NCI-H146 (cell line): ENCODE measurements around the gene THAP3.
A peak's percentile ranks its signal among the peaks of the same experiment; 100 is the strongest.
"Not testable (repeated sequence)": the region's sequence is repeated elsewhere in the genome, so short reads cannot be mapped to it uniquely, and the experiment has no call there.

Experiments used
- DNase-seq: peaks from one replicate; lab custom pipeline; 2025; lab: John Stamatoyannopoulos, UW

THAP3 gene

DNA sequence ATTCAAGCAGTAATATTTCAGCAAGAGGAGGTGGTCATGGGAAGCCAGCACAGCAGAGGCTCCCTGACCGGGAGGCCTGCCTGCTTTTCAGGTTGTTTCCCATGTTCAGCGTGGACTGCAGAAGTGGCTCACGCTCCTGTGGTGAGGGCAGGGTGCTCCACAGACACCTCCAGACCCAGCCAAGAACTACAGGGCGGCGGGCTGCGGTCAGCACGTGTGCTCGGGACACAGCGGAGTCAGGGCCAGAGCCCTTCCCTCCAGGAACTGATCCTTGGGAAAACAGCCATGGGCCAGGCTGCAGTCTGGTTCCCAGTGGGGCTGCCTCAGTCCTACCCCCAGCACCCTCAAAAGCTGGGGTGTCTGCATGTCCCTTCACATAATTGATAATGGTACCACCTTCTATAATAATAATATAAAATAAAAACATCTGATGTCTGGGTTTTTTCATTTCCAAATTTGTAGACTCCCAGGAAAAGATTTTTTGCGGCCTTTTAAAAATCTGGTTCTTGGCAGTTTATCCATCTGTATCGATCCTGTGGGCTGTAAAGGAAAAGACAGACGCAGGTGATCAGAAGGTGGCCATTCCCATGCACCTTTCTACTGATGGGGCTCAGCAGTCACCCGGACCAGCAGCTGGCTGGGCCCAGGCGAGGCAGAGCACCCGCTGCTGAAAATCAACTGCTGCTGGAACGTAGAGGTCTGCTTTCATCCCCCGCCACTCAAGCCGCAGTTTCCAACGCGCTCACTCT is 10.7 kb downstream of the THAP3 start:
- DNase-seq: no peak

DNA sequence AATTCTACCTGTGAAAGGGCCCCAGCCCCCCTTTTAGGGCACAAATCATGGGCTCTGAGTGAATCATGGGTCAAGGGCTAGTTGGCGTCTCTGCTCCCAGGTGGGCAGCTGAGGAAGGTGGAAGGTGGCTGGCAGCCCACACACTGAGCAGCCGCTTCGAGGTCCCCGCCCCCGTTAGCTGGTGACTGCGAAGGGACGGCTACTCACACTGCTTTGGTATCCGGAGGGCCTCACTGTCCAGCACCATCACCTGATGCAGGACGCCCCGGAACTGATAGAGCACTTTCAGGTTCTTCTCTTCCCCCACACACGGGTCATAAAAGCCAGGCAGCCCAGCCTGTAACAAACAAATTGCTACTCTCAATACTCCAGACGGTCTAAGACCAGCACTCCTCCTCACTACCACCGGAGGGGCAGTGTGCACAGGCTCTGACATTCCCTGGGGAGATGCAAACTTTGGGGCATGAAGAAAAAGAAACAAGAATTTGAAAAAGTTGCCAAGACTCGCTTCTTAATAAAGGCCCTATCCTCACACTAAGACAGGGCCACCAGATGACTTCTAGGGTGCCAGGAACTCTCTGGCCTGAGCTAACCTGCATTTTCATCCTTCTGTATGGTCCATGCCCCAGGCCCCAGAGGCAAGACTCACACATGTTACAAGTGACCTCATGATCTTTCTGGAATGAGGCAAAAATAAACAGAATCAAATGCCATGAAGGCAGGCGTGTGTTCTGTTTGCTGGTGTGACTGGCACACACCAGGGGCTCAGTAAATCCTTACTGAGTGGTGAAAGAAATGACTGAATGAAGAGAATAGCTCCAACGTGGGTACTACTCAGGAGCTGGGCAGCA is 11.5 kb downstream of the THAP3 start:
- DNase-seq: no peak

- DNase-seq: not testable (repeated sequence)
Observed at GRCh38 chr1:6636778-6637177, 12.1 kb downstream of the THAP3 start.

- no peak for DNase-seq
Observed at GRCh38 chr1:6637770-6638169, 13.1 kb downstream of the THAP3 start.

DNA sequence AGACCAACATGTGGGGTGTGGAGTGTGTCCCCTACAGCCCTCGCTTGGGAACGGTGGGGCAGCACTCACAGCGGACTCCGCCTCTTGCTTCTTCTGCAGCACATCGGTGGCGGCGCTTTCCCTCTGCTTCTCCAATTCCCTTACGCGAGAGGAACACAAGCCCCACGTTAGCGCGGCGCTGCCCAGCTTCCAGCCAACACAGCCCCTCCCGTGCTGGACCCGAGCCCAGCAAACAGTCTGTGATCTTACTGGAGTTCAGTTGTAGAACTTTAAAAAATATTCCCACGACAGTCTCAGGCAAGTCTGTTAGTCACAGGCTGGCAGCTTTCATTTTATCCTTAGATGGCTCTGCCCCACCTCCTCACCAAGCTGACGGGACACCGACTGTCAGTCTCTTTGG is 13.6 kb downstream of the THAP3 start:
- DNase-seq: no peak

- DNase-seq: not testable (repeated sequence)
Observed at GRCh38 chr1:6640867-6641266, 16.2 kb downstream of the THAP3 start.

DNA sequence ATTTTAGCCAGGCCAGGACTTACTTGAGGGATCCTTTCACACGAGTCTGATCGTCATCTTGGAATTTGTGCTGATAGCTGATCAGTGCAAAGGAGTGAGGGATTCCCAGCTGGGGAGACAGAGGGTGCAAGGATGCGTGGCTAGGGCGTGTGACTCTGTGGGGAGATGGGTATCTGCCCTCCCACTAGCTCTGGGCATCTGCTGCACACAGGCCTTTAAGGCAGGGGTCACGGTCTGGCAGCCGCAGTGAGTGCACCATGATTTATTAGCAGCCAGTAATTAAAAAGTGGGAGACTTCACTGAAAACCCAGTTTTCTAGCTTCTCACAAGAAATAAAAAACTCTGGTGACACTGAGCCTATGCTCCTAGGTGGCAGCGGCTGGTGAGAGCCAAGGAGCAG is 20.4 kb downstream of the THAP3 start:
- DNase-seq: no peak

- DNase-seq: peak; percentile 5
Observed at GRCh38 chr1:6646499-6647148, 22.0 kb downstream of the THAP3 start.

GRCh38 chr1:6648556-6648955 is 23.9 kb downstream of the THAP3 start:
- peak; percentile 4 for DNase-seq

DNA sequence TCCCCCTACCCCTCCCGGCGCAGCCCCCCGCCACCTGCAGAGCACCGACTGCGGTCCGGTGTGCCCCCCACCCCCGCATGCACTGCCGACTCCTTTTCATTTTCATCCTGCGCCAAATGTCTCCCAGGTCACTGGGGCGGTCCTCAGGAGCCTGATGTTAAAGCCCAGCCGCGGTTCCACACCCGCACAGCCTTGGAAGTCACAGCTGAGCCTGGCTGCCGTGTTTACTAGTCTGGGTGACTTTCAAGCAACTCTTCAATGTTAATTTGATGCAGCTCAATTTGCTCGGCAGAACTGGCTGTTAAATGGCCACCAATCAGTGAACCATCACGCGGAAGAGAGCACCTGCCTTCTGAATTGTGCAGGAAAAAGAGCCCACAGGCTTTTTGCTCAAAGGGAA is 27.2 kb downstream of the THAP3 start:
- DNase-seq: no peak

DNA sequence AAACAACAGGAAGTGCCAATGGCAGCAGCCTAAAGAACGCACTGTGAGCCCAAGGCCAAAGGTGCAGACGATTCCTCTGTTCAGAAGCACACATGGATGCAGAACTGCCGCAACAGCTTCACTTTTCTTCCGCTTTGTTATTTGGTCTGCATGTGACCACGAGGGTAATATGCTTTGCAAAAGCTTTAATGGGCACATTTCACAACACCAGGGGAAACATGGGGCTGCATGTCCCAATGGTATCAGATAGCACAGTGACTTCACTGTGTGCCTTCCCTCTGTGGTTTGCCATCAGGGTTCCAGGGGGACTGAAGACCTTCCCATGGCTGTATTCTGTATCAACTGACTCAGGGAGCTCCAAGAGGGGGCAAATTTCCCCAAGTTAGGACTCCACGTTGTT is 28.3 kb downstream of the THAP3 start:
- no peak for DNase-seq

DNA sequence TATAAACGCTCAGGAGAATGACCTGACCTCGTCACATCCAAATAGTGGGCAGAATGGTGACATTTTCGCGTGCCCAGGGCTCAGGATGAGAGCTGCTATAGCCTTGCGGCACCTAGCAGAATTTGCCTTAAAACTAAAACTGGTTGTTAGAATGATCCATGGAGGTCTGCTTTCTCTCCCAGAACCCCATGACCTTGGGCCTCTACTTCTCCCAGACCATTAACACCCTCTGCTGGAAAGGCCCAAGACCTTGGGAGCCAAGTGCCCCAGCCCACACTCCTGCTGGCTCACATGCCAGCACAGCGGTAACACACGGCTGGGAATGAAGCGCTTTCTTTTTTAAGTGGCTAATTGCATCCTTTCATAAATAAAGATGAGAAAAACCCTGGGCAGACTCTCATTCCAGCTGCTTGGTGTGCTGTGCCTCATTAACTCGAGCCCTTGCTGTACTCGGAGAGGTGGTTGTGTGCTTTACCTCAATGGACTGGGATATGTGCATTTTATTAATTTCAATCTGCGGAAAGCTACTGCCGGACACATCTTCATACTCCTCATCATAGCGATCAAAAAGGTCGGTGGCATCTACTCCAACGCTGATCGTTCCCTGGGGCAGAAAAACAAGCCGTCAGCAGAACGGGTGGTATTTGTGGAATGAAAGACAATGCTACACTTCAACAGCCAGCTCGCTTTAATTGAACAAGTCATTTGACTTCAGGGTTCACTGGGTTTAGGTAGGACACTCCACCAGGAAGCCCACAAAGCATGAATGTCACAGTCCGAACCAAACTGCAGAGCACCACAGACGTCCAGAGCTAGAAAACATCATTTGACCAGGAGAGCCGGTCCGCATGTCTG is 29.0 kb downstream of the THAP3 start:
- DNase-seq: no peak

DNA sequence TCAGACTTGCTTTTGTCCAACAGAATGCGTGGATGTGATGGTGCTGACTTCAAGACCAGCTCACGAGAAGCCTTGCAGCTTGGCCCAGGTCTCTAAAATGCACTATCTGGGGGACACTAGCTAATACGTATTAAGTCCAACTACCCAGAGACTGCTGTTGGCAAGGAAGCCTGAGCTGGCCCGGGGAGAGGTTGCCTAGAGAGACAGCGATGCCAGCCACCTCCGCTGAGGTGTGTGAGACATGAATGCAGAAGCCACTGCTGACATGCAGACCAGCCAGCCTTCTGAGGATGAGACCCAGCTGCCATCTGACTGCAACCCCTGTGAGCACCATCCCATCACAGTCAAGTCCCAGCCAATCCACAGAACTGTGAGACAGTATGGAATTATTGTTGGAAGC is 32.5 kb downstream of the THAP3 start:
- no peak for DNase-seq

DNA sequence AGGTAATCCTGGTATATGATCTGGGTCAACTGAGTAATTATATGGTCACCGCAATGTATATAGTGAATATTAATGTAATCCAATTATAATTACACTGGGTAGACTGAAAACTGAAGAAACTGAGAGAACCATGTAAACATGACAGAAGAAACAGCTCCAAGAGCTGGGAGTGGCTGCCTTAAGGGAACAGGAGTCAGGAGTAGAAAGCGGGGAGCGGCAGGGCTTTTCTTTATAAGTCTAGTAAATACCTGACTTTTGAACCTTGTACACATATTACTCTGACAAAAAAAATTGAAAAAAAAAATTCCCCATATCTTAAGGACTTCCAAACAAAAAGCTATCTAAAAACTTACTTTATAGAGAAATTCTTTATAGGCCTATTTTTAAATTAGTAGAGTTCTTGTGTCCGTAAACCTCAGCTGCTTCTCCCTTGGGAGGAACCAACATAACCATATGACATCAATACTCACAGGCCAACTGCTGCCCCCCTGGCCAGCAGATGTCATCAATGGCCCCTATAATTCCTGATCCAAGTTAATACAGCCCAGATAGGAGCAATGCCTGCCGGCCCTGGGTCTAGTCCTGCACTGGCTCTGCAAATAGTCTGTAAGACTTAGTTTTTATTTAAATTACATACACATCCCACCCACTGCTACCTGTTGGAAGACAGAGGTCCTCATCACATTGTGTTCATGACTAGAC is 33.8 kb downstream of the THAP3 start:
- DNase-seq: no peak

- no peak for DNase-seq
Observed at GRCh38 chr1:6660415-6661049, 35.9 kb downstream of the THAP3 start.

GRCh38 chr1:6662468-6662867 is 37.8 kb downstream of the THAP3 start:
- DNase-seq: not testable (repeated sequence)

DNA sequence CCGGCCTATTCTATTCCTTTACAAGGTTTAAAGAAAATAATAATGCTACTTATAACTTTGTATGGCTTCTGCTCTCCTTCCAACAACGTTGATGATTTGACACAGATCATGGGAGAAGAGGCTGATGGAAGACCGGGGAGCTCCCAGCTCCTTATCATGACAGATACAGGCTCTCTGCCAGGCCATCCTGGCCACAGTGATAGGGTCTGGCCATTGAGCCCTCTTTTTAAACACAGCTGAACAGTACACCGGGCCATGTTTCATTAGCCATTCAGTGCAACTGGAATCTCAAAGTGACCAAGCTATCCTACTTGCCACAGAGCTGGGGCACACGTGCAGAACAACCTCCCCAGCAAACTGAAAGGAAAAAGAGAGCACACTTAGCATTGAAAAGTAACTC is 42.0 kb downstream of the THAP3 start:
- no peak for DNase-seq

DNA sequence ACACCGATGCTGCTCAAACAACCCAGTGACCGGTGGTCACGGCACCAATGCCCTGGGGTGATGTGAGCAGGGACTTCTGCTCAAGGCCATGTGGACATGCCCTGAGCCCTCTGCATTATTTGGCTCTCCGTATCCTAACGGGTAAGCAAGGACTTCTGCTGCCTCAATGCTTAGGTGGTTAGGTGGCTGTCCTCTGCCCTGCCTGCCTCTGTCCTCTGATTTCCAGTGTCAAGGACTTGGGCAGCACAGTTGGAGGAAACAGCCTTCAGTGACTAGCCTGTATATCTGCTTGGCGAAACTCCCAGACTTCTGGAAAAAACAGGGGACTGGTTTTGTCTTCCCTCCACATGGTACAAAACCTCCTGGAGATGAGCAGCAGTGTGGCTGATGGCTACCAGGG is 42.5 kb downstream of the THAP3 start:
- DNase-seq: no peak

- no peak for DNase-seq
Observed at GRCh38 chr1:6668503-6668902, 43.8 kb downstream of the THAP3 start.

GRCh38 chr1:6672558-6672957 is 47.9 kb downstream of the THAP3 start:
- no peak for DNase-seq
